Astrocyte (in vitro differentiated cells and primary cell): ENCODE measurements around the gene CFTR. TPM values are rescaled to one million over a fixed set of nuclear protein-coding genes. Genes with fewer than 3 reads are reported as not detected.

ENCODE experiments used
- DNase-seq: peaks from one replicate; pipeline ENCODE4 v3.0.0-alpha.2; 2010; ENCODE audit warnings: low read depth
- FAIRE-seq: peaks from 2 replicates; lab custom pipeline; 2011; peaks lifted over from hg19 to GRCh38; lab: Jason Lieb, UNC
- H2AFZ ChIP-seq: 2 replicates; pipeline ENCODE4 v1.6.0; 2012; ENCODE audit warnings: low read depth, low read length, inconsistent platforms
- H3K27ac ChIP-seq: 2 replicates; pipeline ENCODE4 v1.5.1; 2011; ENCODE audit warnings: low read depth, low read length, inconsistent platforms
- H3K27me3 ChIP-seq: 2 replicates; pipeline ENCODE4 v1.6.0; 2011; ENCODE audit warnings: low read length, inconsistent platforms; ENCODE audit not compliant: insufficient read depth
- H3K36me3 ChIP-seq: 2 replicates; pipeline ENCODE4 v1.5.1; 2011; ENCODE audit warnings: low read length, inconsistent platforms; ENCODE audit not compliant: insufficient read depth
- H3K4me1 ChIP-seq: 2 replicates; pipeline ENCODE4 v1.5.1; 2011; ENCODE audit warnings: low read length, inconsistent platforms; ENCODE audit not compliant: insufficient read depth
- H3K4me2 ChIP-seq: 2 replicates; pipeline ENCODE4 v1.6.0; 2012; ENCODE audit warnings: low read length, inconsistent platforms
- H3K4me3 ChIP-seq: 2 replicates; pipeline ENCODE4 v1.5.1; 2011; ENCODE audit warnings: low read depth, mild to moderate bottlenecking, low read length, inconsistent platforms; ENCODE audit not compliant: insufficient read depth
- H3K79me2 ChIP-seq: 2 replicates; pipeline ENCODE4 v1.6.0; 2012; ENCODE audit warnings: mild to moderate bottlenecking, low read length, inconsistent platforms; ENCODE audit not compliant: insufficient read depth
- H3K9ac ChIP-seq: 2 replicates; pipeline ENCODE4 v1.6.0; 2012; ENCODE audit warnings: mild to moderate bottlenecking, low read length, inconsistent platforms
- H3K9me3 ChIP-seq: 2 replicates; pipeline ENCODE4 v1.5.1; 2012; ENCODE audit warnings: low read depth, mild to moderate bottlenecking, low read length, inconsistent platforms; ENCODE audit not compliant: insufficient read depth
- H4K20me1 ChIP-seq: 2 replicates; pipeline ENCODE4 v1.6.0; 2012; ENCODE audit warnings: low read length, inconsistent platforms; ENCODE audit not compliant: insufficient read depth
- H3K27ac Mint-ChIP-seq: one replicate; pipeline ENCODE4 v1.8.0; 2021; ENCODE audit warnings: mild to moderate bottlenecking, mixed read lengths; ENCODE audit not compliant: unreplicated experiment
- H3K27me3 Mint-ChIP-seq: one replicate; pipeline ENCODE4 v1.8.0; 2021; ENCODE audit warnings: low read depth, mixed read lengths; ENCODE audit not compliant: unreplicated experiment
- H3K36me3 Mint-ChIP-seq: one replicate; pipeline ENCODE4 v1.8.0; 2021; ENCODE audit warnings: low read depth, mixed read lengths; ENCODE audit not compliant: unreplicated experiment
- H3K4me1 Mint-ChIP-seq: one replicate; pipeline ENCODE4 v1.8.0; 2021; ENCODE audit warnings: low read depth, mixed read lengths; ENCODE audit not compliant: unreplicated experiment
- H3K4me3 Mint-ChIP-seq: one replicate; pipeline ENCODE4 v1.8.0; 2021; ENCODE audit warnings: mild to moderate bottlenecking, moderate library complexity, mixed read lengths; ENCODE audit not compliant: unreplicated experiment
- H3K9me3 Mint-ChIP-seq: one replicate; pipeline ENCODE4 v1.8.0; 2021; ENCODE audit warnings: mild to moderate bottlenecking, mixed read lengths; ENCODE audit not compliant: unreplicated experiment
- EZH2 ChIP-seq: IDR thresholded peaks from 2 replicates; pipeline ENCODE4 v1.6.1; 2012; ENCODE audit warnings: mild to moderate bottlenecking, low read length, inconsistent platforms; ENCODE audit not compliant: insufficient read depth
- total RNA-seq: library from RNA; stranded (reverse); gene quantifications from 2 replicates; pipeline ENCODE4 v1.2.1, GENCODE V29; 2021
- TF ChIP-seq, protein P1 (sequence below): IDR thresholded peaks from 2 replicates; pipeline ENCODE4 v1.5.1; 2011; ENCODE audit warnings: low read depth, mild to moderate bottlenecking, inconsistent platforms, low read length, moderate library complexity; ENCODE audit not compliant: insufficient read depth

Gene CFTR
- total RNA-seq, 1 donor from 2014 or later, result 2.5 TPM

DNA sequence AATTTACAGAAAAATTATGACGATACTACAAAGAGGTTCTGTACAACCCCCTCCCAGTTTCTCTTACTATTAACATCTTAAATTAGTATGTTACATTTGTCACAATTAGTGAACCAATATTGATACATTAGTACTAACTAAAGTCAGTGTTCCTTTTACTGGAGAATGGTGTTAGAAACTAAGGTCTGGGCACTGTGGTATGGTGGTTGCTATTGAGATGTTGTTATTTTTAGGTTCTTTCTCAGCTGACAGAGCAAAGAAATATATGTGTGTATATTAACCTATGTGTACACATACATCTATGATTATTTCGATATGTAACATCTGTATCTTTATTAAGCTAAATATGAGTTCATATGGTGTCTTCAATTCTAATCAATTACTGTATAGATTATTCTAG, 11.7 kb upstream of the CFTR start:
- Mint-ChIP-seq H3K36me3 (no peaks in the 10 kb centered on the region), H3K27ac (no peak overlapping the region), H3K4me1 (no peaks in the 10 kb centered on the region), H3K27me3 (no peaks in the 10 kb centered on the region), H3K9me3 (no peaks in the 10 kb centered on the region), H3K4me3 (no peak overlapping the region)
- Histone ChIP-seq H3K79me2 (no peaks in the 10 kb centered on the region), H3K4me3 (no peak overlapping the region), H3K4me2 (no peak overlapping the region), H3K36me3 (no peaks in the 10 kb centered on the region), H3K9ac (no peak overlapping the region), H3K27me3 (no peaks in the 10 kb centered on the region), H3K27ac (no peak overlapping the region), H3K9me3 (no peaks in the 10 kb centered on the region), H2AFZ (no peak overlapping the region), H3K4me1 (no peaks in the 10 kb centered on the region), H4K20me1 (no peaks in the 10 kb centered on the region)
- DNase-seq (no peak), FAIRE-seq (no peak)
- TF ChIP-seq, protein P1, sequence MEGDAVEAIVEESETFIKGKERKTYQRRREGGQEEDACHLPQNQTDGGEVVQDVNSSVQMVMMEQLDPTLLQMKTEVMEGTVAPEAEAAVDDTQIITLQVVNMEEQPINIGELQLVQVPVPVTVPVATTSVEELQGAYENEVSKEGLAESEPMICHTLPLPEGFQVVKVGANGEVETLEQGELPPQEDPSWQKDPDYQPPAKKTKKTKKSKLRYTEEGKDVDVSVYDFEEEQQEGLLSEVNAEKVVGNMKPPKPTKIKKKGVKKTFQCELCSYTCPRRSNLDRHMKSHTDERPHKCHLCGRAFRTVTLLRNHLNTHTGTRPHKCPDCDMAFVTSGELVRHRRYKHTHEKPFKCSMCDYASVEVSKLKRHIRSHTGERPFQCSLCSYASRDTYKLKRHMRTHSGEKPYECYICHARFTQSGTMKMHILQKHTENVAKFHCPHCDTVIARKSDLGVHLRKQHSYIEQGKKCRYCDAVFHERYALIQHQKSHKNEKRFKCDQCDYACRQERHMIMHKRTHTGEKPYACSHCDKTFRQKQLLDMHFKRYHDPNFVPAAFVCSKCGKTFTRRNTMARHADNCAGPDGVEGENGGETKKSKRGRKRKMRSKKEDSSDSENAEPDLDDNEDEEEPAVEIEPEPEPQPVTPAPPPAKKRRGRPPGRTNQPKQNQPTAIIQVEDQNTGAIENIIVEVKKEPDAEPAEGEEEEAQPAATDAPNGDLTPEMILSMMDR, result no peak
- TF ChIP-seq EZH2, result no peak

DNA sequence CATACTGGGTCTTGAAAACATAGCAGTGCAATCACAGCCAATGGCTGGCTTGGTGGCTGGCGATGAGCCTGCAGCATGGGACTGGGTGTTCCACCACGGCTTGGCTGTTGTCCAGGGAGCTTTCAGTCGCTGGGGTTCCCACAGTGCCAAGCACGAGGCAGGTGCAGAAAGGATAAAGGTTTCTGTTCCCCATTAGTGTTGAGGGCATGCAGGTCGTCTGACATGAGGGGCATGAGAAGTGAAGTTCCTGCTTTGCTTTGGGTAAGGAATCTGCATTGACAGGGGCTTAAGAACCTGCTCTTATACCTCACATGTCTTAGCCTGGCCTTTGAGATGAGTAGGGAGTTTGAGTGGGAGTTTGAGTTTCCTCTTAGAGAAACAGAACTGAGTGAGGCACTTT, 9.0 kb upstream of the CFTR start:
- no peak overlapping the region for H3K4me3 ChIP-seq
- H3K27me3 ChIP-seq, result no peaks in the 10 kb centered on the region
- no peak overlapping the region for H2AFZ ChIP-seq
- Mint-ChIP-seq H3K4me1 (no peaks in the 10 kb centered on the region), H3K9me3 (no peaks in the 10 kb centered on the region), H3K27ac (no peak overlapping the region), H3K36me3 (no peaks in the 10 kb centered on the region), H3K4me3 (no peak overlapping the region), H3K27me3 (no peaks in the 10 kb centered on the region)
- H3K9me3 ChIP-seq, result no peaks in the 10 kb centered on the region
- FAIRE-seq (no peak), DNase-seq (no peak)
- no peaks in the 10 kb centered on the region for H3K79me2 ChIP-seq
- TF ChIP-seq EZH2, result no peak
- TF ChIP-seq, protein P1, result no peak
- H3K4me2 ChIP-seq, result no peak overlapping the region
- no peaks in the 10 kb centered on the region for H4K20me1 ChIP-seq
- no peak overlapping the region for H3K27ac ChIP-seq
- no peak overlapping the region for H3K9ac ChIP-seq
- no peaks in the 10 kb centered on the region for H3K36me3 ChIP-seq
- no peaks in the 10 kb centered on the region for H3K4me1 ChIP-seq

DNA sequence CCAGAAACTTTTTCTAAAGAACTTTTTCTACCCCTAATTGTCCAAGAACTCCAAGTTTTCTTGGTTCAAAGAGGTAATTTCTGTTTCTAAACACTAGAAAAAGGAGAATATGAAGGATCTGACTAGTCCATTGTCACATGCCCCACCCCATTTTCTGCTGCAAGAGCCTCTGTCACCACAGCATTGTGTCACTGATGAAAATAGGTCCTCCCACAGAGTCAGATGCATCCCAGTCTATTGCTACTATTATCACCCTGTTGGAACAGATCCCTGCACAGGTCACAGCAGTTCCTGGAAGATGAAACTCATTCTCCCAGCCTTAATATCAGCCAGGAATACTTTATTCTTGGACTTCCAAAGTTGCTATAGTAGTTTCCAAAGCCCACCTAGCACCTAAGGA, 7.5 kb upstream of the CFTR start:
- no peak overlapping the region for H3K4me3 Mint-ChIP-seq
- Histone ChIP-seq H3K27ac (no peak overlapping the region), H3K36me3 (no peaks in the 10 kb centered on the region), H3K4me3 (no peak overlapping the region), H3K4me2 (no peak overlapping the region), H3K27me3 (no peaks in the 10 kb centered on the region), H3K79me2 (no peaks in the 10 kb centered on the region), H2AFZ (no peak overlapping the region), H4K20me1 (no peaks in the 10 kb centered on the region), H3K4me1 (no peaks in the 10 kb centered on the region), H3K9ac (no peak overlapping the region), H3K9me3 (no peaks in the 10 kb centered on the region)
- H3K36me3 Mint-ChIP-seq, result no peaks in the 10 kb centered on the region
- FAIRE-seq (no peak), DNase-seq (no peak)
- no peaks in the 10 kb centered on the region for H3K27me3 Mint-ChIP-seq
- H3K27ac Mint-ChIP-seq, result no peak overlapping the region
- no peaks in the 10 kb centered on the region for H3K4me1 Mint-ChIP-seq
- no peaks in the 10 kb centered on the region for H3K9me3 Mint-ChIP-seq
- TF ChIP-seq, protein P1, result no peak
- no peak for TF ChIP-seq EZH2
